ENCODE measurements around the gene PDGFC.

PDGFC gene

GRCh38 chr4:156865451-156865850, 106.1 kb downstream of the PDGFC start:
- no peak overlapping the region for H3K27ac ChIP-seq
- no peak for TF ChIP-seq CTCF (conservative IDR thresholded peaks at IDR 0.05)

GRCh38 chr4:156858071-156858470, 113.5 kb downstream of the PDGFC start:
- TF ChIP-seq CTCF (conservative IDR thresholded peaks at IDR 0.05) = no peak
- H3K27ac ChIP-seq = no peak overlapping the region

- H3K27ac ChIP-seq = no peak overlapping the region
- no peak for TF ChIP-seq CTCF (conservative IDR thresholded peaks at IDR 0.05)
Measured at GRCh38 chr4:156838761-156839160, 132.8 kb downstream of the PDGFC start.

- no peak overlapping the region for H3K27ac ChIP-seq
- TF ChIP-seq CTCF (conservative IDR thresholded peaks at IDR 0.05) = no peak
Measured at GRCh38 chr4:156837625-156838345, 133.8 kb downstream of the PDGFC start.

- H3K27ac ChIP-seq = no peak overlapping the region
- TF ChIP-seq CTCF (conservative IDR thresholded peaks at IDR 0.05) = no peak
Measured at GRCh38 chr4:156832886-156833285, 138.7 kb downstream of the PDGFC start.

- no peak for TF ChIP-seq CTCF (conservative IDR thresholded peaks at IDR 0.05)
- no peak overlapping the region for H3K27ac ChIP-seq
Measured at GRCh38 chr4:156830351-156830750, 141.2 kb downstream of the PDGFC start.

GRCh38 chr4:156829201-156829873, 142.3 kb downstream of the PDGFC start:
- H3K27ac ChIP-seq = no peak overlapping the region
- TF ChIP-seq CTCF (conservative IDR thresholded peaks at IDR 0.05) = no peak
